HG03575 (cell line): Measurements from ENCODE around the gene TUBB.

Source experiments
- ATAC-seq: cut with Tn5 transposase; IDR thresholded peaks from one replicate; pipeline ENCODE4 v1.9.1; 2021; ENCODE audit not compliant: unreplicated experiment, insufficient number of reproducible peaks, low FRiP score; ENCODE audit errors: extremely low read depth

Gene TUBB

DNA sequence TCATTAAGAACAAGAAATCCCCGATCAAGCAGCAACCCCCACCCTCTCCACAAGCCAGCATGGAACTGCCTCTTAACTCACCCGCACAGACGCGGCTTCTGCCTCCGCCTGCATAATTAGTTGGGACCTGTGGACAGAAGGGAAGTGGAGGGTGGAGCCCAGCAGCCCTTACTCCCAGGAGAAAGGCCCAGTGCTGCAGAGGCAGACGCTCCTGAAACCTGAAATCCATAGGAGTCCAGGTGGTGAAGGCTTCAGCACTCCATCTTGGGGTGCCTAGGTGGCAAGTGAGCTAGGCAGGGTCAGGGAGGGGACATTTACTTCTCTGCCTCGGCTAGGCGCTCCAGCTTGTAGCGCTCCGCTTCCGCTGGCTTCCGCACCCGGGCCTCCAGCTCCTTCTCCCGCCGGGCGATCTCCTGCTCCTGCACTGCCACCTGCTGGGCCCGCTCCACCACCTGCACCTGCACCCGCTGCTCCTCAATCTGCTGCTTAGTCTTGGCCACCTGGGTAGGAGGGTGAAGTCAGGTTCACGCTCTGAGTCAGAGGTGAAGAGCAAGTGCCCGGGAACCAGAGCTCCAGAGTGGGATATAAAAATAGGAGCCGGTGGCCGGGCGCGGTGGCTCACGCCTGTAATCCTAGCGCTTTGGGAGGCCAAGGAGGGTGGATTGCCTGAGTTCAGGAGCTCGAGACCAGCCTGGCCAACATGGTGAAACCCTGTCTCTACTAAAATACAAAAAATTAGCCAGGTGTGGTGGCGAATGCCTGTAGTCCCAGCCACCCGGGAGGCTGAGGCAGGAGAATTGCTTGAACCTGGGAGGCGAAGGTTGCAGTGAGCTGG lies 10.7 kb downstream of the TUBB start:
- no peak for ATAC-seq

DNA sequence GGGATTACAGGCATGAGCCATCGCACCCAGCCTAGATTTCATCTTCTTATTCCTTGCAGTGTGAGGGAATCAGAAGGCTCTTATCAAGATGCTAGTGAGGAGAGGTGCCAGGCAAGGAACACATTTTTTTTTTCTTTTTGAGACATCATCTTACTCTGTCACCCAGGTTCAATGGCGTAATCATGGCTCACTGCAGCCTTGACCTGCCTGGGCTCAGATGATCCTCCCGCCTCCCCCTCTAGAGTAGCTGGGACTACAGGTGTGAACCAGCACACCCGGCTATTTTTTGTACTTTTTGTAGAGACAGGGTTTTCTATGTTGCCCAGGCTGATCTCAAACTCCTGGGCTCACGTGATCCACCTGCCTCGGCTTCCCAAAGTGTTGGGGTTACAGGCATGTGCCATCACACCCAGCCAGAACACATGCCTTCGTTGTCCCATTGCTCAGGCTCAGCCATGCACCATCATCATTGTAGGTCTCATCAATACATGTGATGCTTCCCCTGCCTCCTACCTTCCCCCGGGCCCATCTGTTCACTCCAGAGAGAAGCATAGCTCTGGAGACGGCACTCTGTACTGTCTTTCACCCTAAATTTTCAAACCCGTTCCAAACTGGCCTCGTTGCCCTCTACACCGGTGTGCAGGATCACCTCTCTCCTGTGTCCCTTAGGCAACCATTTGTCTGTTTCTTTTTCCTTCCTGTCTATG lies 12.2 kb downstream of the TUBB start:
- ATAC-seq: no peak

DNA sequence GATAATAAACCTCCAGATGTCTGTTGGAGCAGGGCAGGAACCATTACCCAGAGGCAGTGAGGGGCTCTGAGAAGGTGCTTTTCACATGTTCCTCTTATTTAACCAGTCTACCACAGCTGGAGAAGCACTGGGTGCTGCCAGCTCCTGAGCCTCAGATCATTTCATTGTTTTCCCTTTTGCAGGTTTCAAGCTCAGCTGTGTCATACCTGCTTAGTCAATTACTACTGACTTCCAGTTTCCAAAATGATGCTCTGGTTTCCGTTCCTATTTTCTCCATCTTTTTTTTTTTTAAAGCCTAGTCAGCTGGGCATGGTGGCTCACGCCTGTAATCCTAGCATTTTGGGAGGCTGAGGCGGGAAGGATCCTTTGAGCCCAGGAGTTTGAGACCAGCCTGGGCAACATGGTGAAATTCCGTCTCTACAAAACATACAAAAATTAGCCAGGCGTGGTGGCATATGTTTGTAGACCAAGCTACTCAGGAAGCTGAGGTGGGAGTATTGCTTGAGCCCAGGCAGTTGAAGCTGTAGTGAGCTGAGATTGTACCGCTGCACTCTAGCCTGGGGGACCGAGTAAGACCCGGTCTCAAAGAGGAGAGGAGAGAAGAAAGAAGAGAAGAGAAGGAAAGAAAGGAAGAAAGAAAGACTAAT lies 15.6 kb downstream of the TUBB start:
- ATAC-seq: no peak

DNA sequence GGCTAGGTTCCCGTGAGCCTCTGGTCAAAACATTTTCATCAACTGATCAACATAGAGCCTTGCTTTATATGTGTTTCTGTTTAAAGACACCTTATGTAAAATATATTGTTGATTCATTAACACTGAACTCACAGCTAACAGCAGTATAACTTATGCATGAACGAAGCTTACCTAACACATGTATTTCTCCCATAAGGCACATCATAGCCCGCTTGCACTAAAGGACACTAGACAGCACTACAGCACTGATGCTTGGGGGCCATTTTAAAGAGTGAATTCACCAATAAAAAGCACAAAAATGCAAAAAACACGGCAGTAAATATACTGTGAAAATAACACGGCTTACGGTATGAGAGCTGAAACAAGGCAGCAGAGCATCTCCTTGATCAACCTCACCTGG lies 18.4 kb downstream of the TUBB start:
- ATAC-seq: no peak

DNA sequence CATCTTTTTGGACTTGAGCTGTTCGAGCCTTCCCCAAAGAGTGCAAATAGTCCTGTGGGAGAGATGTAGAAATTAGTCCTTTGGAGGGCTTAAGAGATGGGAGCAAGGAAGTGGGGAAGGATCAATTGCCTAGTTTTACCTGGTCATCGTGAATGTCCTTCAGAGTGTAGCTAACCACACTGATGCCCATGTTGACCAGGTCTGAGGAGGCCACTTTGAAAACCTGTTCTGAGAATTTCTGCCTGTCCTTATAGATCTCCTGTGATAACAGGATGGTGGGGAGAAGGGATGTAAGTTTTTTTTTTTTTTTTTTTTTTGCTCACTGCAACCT lies 20.4 kb downstream of the TUBB start:
- no peak for ATAC-seq

DNA sequence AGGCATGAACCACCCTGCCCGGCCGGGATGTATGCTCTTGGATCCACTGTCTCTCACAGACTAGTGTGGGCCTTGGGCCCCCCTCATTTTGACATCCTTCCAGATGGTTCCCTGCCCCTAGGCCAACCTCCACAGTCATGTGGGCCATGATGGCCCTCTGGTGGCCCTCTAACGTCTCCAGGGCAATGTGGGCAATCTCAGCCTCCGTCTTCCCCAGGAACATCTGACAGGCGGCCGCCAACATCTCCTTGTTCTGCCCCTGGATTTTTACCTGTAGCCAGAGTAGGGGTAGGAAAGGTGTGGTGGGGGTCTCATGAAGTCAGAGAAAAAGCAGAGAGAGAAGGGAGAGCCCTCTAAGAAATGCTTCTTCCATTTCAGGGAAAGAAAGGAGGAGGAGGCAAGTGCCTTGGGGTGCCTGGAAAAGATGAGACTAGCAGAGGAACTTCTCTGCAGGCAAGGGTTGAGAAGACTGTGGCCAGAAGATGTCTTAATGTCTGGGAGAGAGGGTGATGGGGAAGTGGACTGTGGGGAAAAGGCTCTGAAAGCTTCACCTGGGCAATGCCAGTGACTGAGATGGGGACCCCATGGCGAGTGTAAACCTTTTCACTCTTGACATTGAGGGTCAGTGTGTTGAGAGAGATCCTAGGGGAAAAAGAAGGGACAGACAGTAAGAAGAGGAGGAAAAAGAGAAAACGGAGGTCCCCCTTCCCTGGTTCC lies 21.1 kb downstream of the TUBB start:
- no peak for ATAC-seq

DNA sequence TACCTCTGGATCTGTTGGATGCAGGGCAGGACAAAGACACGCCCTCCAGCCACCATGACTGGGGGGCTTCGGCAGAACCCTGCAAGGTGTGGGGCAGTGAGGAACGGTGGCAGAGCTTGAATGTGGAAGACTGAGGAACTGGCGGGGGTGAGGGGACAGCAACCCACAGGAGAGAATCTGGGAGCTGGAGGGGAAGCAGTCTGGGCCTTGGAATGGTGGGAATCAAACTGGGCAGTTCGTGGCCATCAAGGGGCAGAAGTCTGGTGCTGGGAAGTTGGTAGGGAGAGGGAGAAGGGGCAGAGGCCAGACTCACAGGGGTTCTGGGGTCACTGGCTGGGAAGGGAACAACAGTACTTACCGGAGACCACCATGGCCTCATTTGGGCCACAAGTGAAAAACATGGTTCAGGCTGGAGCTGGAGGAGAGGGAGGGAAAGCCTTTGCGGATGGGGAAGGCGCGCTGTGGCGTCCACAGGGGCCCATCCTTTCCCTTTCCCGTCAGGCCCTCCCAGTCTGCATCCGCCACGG lies 21.7 kb downstream of the TUBB start:
- no peak for ATAC-seq

DNA sequence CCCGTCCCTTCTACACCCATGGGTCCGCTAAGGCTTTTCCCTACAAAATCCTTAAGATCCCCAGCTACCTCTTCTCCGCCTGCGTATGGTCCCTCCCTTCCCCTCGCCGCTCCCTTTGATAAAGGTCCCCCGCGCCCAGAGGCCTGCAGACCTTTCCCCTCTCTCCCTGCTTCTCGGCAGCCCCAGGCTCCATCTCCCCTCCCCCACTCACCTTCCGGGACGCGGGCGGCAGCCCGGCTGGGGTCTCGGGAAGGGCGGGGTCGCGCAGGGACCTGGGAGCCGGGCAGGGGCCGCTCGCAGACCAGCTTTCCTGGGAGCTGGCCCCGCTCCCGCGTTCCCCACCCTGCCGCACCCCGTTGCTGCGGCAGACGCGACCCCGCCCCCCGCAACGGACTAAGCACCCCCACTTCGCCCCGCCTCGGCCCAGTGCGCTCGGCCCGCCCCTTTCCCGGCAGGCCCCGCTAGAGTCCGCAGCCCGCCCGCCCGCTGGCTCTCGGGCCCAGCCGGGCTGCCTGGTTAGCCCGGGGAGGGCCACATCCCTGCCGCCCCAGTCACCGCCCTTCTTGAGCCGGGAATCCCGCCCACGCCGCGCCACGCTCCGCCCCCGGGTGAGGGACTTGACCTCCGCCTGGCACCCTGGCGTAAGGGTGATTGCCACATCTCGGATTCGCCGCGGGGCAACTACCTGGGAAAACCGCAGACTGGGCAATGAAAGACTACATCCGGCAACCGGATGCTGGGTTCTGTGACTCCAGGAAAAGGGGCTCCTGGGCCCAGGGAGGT lies 22.4 kb downstream of the TUBB start, which contains the start of gene FLOT1:
TSS of gene FLOT1 (minus strand) at position 372 of the 783 bp plus-strand sequence. CDS start 498 bp downstream, outside the sequence.
- no peak for ATAC-seq

DNA sequence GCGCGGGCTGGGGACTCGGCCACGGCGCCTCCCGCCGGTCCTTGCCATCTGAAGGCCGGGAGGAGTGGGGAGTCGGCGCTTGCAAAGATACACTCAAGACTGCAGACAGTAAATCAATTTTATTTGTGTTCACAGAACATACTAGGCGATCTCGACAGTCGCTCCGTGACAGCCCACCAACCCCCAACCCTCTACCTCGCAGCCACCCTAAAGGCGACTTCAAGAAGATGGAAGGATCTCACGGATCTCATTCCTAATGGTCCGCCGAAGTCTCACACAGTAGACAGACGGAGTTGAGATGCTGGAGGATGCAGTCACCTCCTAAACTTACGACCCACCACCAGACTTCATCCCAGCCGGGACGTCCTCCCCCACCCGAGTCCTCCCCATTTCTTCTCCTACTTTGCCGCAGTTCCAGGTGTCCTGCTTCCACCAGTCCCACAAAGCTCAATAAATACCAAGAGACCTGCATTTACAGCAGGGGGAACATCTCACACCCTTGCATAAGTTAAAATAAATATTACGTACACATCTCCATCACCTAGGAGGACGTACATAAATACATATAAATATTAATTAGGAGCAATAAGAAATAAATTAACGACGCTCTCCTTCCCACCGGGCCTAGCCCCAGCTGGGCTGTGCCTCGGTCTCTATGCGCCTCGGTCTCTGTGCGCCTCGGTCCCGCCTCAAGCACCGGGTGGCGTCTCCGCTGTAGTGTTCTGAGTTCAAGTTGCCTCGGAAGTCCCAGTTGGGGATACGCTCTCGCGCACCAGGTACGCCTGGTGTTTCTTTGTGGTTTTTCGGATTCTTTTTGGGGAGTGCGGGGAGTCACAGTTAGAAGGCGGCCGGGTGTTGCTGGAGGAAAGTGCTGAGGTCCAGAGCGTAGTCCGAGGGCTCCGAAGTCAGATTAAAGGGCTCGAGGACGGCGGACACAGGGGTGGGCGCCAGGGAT lies 23.2 kb downstream of the TUBB start:
- no peak for ATAC-seq

DNA sequence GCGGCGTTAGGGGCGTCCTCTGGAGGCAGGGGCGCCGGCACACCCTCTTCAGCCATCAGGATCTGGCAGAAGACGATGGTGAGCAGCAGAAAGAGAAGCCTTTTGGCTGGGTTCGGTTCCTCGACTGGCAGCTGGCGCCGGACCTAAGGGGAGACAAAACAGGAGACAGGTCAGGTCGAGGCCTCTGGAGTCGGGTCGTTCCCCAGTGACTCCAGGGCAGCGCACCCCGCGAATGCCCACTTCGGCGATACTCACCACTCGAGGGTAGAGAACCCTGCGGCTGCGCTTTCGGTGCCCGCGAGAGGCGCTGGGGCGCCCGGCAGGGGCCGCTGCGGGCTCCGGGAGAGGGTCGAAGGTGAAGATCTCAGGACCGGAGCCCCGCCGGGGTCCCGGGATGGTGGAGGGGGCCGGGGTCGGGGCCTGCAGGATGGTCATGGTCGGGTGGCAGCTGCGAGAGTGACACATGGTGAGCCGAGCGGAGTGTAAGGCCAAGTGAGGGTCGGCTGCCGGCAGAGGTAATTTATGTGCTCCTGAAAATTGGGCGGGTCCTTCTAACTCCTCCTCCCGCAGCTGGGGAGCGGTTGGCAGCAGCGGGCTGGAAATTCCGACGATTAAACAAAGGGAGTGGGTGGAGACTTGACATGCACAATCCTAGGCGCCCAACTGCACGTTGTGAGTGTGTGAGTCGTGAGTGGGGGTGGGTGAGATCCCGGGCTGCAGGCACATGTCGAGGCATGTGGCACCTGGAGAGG lies 24.1 kb downstream of the TUBB start, which contains the start of gene IER3:
TSS of gene IER3 (minus strand) at position 494 of the 752 bp plus-strand sequence. CDS start at position 465, 29 bp downstream.
- no peak for ATAC-seq

DNA sequence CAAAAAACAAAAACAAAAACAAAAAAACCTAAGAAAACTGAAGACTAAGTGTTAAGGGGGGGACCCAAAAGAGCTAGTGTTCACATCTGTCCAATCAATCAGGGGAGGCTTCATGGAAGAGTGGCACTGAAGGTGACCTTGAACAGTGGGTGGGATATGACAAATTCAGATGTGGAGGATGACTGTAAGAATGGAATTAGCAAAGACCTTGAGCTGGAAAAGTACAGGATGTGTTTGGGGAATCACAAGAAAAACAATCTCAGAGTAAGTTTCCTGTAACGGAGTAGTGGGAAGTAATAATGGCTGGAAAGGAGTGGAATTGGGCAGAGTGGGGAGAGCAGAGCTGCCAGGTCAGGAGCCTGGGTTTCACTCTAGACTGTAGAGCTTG lies 27.1 kb downstream of the TUBB start:
- ATAC-seq: no peak

DNA sequence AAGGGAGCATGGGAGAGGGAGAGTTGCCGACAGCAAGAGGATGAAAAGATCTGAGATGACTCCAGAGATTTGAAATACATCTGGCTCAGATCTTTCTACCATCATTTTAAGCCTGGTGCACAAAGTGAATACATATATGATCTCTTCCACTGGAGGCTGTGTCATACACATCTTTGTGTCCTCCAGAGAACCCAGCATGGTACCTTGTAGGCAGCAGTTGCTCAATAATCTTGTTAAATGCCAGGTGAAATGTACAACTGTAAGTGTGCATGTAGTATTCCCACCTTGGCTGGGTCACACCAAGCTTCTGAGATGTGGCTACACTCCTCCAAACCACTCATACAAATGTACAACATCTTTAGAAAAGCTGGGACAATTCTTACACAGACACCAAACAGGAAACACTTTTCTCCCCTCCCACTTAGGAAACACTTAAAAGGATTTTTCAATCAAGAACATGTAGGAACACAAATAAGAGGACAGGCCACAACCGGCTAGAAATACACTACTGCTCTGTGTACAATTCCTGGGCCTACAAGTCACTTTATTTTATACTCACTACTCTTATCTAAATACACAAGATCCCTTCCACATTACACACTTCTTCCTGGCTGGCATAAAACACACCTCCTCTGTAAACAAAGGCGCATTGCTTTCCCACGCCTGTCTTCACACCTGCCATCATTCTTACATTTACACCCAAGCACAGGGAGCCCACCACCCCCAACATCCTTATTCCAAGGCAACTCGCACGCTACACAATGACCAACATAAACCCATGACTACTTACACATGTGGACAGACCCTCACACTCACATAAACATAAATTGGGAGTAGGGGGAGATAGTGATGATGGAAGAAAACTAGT lies 28.0 kb downstream of the TUBB start:
- ATAC-seq: no peak

DNA sequence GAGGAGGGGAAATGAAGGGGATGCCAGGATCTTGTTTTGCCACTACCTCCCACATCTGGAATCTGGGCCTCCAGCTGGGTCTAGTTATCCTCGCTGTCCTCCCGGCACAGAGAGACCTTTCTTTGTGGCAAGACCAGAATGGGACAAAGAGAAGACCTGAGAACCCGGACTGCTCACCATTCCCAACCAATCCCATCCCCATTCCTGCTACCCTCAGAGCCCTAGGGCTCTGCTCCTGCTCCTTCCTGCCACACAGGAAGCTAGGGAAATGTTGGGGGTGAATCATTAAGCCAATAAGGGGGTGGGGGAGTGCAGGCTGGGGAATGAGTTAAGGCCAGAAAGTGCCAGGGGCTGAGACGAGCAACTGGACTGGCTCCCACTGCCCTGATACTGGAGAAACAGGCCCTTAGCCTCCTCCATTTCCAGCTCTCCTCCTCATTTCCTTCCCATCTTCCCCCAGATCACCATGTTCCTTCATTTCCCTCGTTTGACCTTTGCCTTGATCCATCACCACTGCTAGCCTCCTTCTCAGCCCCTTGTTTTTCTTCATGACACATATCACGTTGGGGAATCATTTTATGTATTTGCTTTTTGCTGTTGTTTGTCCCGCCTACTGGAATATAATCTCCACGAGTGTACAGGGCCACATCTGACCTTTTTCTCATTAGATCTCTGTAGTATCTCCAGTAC lies 28.8 kb downstream of the TUBB start:
- ATAC-seq: no peak

DNA sequence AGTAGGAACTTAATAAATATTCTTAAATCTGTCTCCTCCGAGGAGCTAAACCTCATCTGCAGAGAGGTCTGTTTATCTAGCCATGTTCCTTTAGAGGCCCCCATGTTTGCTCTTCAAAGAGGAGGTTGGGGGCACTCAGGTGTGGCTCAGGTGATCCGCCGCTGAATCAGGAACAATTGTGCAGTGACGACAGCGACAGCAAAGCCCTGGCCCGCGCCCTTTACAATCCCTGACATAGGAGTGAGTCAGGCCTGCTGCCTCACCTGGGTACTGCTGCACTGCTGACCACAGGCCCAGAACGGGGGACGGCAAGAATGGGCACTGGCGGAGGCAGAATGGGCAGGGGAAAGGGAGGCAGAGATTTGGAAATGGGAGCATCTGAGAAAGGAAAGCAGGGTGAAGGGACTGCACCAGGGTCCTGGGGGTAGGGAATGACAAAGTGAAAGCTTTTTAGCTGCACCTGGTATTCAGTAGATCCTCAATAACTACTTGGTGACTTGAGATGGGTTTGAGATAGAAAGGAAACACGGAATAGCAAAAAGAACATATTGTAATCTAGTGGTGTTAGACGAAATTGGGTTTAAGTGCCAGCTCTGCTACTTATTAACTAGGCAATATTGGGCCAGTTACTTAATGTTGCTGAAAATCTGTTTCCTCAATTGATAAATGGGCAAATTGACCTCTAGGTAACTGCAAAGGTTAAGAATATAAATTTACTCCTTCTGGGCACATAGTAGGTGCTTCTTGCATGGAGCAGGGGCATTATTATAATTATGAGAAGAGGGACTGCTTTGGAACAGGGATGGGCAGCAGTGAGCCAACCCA lies 29.6 kb downstream of the TUBB start:
- ATAC-seq: no peak

DNA sequence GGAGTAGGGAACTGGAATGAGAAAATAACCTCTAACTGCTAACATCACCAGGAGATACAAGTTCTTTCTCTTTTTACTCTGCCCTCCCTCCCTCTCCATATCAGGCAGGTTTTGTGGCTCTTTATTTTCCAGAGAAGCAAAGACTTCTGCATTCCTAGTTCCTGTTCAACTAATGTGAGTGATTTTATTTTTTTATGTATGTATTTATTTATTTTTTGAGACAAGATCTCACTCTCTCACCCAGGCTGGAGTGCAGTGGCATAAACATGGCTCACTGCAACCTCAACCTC lies 30.2 kb downstream of the TUBB start:
- no peak for ATAC-seq
